Measurements from ENCODE around the gene LRMDA. TPM values are rescaled to one million over a fixed set of nuclear protein-coding genes. Genes with fewer than 3 reads are reported as not detected.

Gene LRMDA
- total RNA-seq, 3 donors from 2014 or later (not counting 1 experiment from before 2014, with no cell fraction given): 1.4 to 2.4 (median 2.1) TPM

DNA sequence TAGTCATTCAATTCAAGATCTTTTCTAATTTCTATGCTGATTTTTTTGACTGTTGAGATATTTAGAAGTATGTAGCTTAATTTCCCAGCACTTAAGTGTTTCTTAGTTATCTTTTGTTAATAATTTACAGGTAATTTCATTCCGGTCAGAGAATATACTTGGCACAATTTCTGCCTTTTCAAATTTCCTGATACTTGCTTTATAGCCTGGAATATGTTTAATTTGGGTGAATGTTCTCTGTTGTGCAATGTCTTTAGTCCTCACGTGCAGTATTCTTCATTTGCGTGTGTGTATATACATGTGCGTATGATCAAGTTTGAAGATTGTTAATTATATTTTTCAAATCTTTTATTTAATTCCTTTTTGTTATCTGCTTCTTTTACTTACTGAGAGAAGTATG lies 989.3 kb downstream of the LRMDA start:
- no peak overlapping the region for H3K4me3 Mint-ChIP-seq
- H3K27me3 Mint-ChIP-seq (ENCODE audit: low read depth in 2 of 2): no peaks in the 10 kb centered on the region
- no peaks in the 10 kb centered on the region for H3K27me3 ChIP-seq (ENCODE audit: control insufficient read depth, insufficient read depth, low read length)
- DNase-seq: no peak
- WGBS (ENCODE audit: insufficient coverage): no CpG with 5 or more reads among the region's 4 CpGs
- no peaks in the 10 kb centered on the region for H3K4me1 ChIP-seq (ENCODE audit: control insufficient read depth, insufficient read depth, low read length)
- no peaks in the 10 kb centered on the region for H3K9me3 ChIP-seq (ENCODE audit: control insufficient read depth, insufficient read depth, low read length)
- H3K9me3 Mint-ChIP-seq: peaks cover 0 to 2% of the 10 kb centered on the region in 2 donors
- no peak overlapping the region for H3K27ac ChIP-seq (ENCODE audit: low read length)
- no peak overlapping the region for H3K27ac Mint-ChIP-seq
- no peak for ATAC-seq
- H3K36me3 ChIP-seq (ENCODE audit: control insufficient read depth, insufficient read depth, low read length): no peaks in the 10 kb centered on the region
- no peak overlapping the region for H3K4me3 ChIP-seq (ENCODE audit: low read length)
- TF ChIP-seq, protein P1, sequence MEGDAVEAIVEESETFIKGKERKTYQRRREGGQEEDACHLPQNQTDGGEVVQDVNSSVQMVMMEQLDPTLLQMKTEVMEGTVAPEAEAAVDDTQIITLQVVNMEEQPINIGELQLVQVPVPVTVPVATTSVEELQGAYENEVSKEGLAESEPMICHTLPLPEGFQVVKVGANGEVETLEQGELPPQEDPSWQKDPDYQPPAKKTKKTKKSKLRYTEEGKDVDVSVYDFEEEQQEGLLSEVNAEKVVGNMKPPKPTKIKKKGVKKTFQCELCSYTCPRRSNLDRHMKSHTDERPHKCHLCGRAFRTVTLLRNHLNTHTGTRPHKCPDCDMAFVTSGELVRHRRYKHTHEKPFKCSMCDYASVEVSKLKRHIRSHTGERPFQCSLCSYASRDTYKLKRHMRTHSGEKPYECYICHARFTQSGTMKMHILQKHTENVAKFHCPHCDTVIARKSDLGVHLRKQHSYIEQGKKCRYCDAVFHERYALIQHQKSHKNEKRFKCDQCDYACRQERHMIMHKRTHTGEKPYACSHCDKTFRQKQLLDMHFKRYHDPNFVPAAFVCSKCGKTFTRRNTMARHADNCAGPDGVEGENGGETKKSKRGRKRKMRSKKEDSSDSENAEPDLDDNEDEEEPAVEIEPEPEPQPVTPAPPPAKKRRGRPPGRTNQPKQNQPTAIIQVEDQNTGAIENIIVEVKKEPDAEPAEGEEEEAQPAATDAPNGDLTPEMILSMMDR (IDR thresholded peaks at IDR 0.05): no peak
- intact Hi-C loops (cut with micrococcal nuclease): no loop called here
- H3K36me3 Mint-ChIP-seq: no peaks in the 10 kb centered on the region
- H3K4me1 Mint-ChIP-seq: no peaks in the 10 kb centered on the region

DNA sequence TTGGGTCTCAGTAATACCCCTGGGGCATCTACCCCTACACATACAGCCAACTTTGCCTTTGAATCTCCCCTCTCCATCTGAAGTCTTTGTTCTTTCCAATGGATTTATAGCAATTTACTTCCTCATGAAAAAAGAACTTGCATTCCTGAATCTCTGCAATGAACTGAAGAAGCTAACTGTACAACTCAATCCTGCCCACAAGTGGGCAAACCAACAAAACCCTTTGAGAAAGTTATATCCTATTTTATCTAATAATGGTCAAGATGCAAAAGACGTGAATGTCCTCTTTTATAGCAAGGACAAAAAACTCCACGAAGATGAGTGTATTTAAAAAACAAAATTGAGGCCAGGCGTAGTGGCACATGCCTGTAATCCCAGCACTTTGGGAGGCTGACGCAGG lies 991.3 kb downstream of the LRMDA start:
- 85% methylated on average over 4 of the region's 4 CpGs for WGBS (ENCODE audit: insufficient coverage)
- TF ChIP-seq, protein P1 (IDR thresholded peaks at IDR 0.05): no peak
- DNase-seq (no peak), ATAC-seq (no peak)
- H3K36me3 Mint-ChIP-seq: no peaks in the 10 kb centered on the region
- H3K4me1 ChIP-seq (ENCODE audit: control insufficient read depth, insufficient read depth, low read length): no peaks in the 10 kb centered on the region
- no peak overlapping the region for H3K27ac ChIP-seq (ENCODE audit: low read length)
- H3K27me3 Mint-ChIP-seq (ENCODE audit: low read depth in 2 of 2): no peaks in the 10 kb centered on the region
- no peak overlapping the region for H3K27ac Mint-ChIP-seq
- H3K4me3 Mint-ChIP-seq: no peak overlapping the region
- H3K4me3 ChIP-seq (ENCODE audit: low read length): no peak overlapping the region
- H3K9me3 Mint-ChIP-seq: peaks cover 0 to 2% of the 10 kb centered on the region in 2 donors
- no peaks in the 10 kb centered on the region for H3K4me1 Mint-ChIP-seq
- H3K27me3 ChIP-seq (ENCODE audit: control insufficient read depth, insufficient read depth, low read length): no peaks in the 10 kb centered on the region
- no peaks in the 10 kb centered on the region for H3K9me3 ChIP-seq (ENCODE audit: control insufficient read depth, insufficient read depth, low read length)
- no peaks in the 10 kb centered on the region for H3K36me3 ChIP-seq (ENCODE audit: control insufficient read depth, insufficient read depth, low read length)
- intact Hi-C loops (cut with micrococcal nuclease): no loop called here

DNA sequence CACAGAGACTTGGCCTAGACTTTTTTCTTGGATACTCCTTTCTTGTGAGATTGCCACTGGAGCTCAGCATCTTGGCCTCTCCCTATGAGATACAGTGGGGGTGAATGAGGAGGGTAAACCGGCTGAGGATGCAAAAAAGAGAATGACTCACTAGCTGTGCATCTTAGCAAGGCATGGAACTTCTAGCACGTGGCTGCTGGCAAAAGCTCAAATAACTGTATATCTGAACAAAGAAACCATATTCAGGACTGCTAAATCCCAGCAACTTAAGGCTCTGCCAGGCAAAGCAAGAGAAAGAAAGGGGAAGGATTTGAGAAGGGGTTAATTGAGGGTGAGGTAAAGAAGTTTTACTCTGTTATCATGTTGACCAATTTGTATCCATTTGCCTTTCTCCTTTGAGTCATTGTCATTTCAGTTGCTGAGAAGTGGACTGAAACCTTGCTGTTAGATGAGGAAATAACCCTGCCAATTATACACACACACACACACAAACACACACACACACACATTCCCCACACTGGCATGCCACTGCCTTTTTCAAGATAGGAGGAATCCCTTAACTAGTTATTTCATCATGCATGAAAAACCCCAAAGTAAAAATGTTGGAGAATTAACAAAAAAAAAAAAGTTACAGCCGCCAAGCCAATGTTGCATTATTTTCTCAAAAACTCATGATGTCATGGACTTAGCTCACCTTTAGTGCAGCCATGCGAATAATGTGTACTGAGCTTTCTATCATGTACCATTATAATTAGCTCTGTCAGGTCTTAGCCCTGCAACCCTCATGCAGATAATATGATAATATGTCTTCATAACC lies 997.3 kb downstream of the LRMDA start:
- no peaks in the 10 kb centered on the region for H3K4me1 ChIP-seq (ENCODE audit: control insufficient read depth, insufficient read depth, low read length)
- no peak overlapping the region for H3K4me3 ChIP-seq (ENCODE audit: low read length)
- DNase-seq: no peak
- H3K27ac ChIP-seq (ENCODE audit: low read length): no peak overlapping the region
- intact Hi-C loops (cut with micrococcal nuclease): no loop called here
- ATAC-seq: no peak
- H3K27me3 ChIP-seq (ENCODE audit: control insufficient read depth, insufficient read depth, low read length): no peaks in the 10 kb centered on the region
- no peaks in the 10 kb centered on the region for H3K36me3 ChIP-seq (ENCODE audit: control insufficient read depth, insufficient read depth, low read length)
- no peaks in the 10 kb centered on the region for H3K36me3 Mint-ChIP-seq
- no peaks in the 10 kb centered on the region for H3K9me3 ChIP-seq (ENCODE audit: control insufficient read depth, insufficient read depth, low read length)
- TF ChIP-seq, protein P1 (IDR thresholded peaks at IDR 0.05): no peak
- 83% methylated on average over 4 of the region's 4 CpGs for WGBS (ENCODE audit: insufficient coverage)
- H3K27me3 Mint-ChIP-seq (ENCODE audit: low read depth in 2 of 2): peaks cover 0 to 6% of the 10 kb centered on the region in 2 donors
- no peaks in the 10 kb centered on the region for H3K4me1 Mint-ChIP-seq
- no peak overlapping the region for H3K4me3 Mint-ChIP-seq
- no peaks in the 10 kb centered on the region for H3K9me3 Mint-ChIP-seq
- H3K27ac Mint-ChIP-seq: no peak overlapping the region

Data from natural killer cell (primary cell).